IMR-90 (cell line): Measurements from ENCODE around the gene SCYL3. TPM values are rescaled to one million over a fixed set of nuclear protein-coding genes. Genes with fewer than 3 reads are reported as not detected.

Experiments used
- ATAC-seq: fragments of 200-7000 bp; cut with Tn5 transposase; 2 replicates; pipeline ENCODE4 v1.9.1; 2020; ENCODE audit warnings: low read depth, mild to moderate bottlenecking, moderate library complexity
- BruUV-seq: library from RNA; stranded (reverse); fragments of 400-500 nt; replicated peaks from 2 replicates; lab custom pipeline; 2021; lab: Mats Ljungman, UMichigan
- CTCF ChIA-PET: fragments of 300-600 bp; formaldehyde crosslinking; extraction: SDS; loops from one replicate; lab custom pipeline; 2021; ENCODE audit warnings: antibody characterized with exemption; lab: Yijun Ruan, JAX
- POLR2A ChIA-PET: fragments of 300-600 bp; sonication (Branson Sonifier 250); formaldehyde crosslinking; loops from one replicate; lab custom pipeline; 2022; ENCODE audit warnings: antibody characterized with exemption; ENCODE audit not compliant: unreplicated experiment; lab: Charles Lee
- DNase-seq: peaks from one replicate; pipeline ENCODE4 v3.0.0; 2013
- H2AFZ ChIP-seq: replicated peaks from 2 replicates; pipeline ENCODE3; 2013; ENCODE audit warnings: low read length, mild to moderate bottlenecking; ENCODE audit not compliant: poor library complexity
- H2AK5ac ChIP-seq: 2 replicates; pipeline ENCODE4 v1.6.1; 2013; ENCODE audit warnings: low read depth, low read length, inconsistent platforms
- H2AK9ac ChIP-seq: replicated peaks from 2 replicates; pipeline ENCODE3; 2013; ENCODE audit warnings: mild to moderate bottlenecking, low read depth, low read length, moderate library complexity; ENCODE audit not compliant: poor library complexity
- H2BK120ac ChIP-seq: 2 replicates; pipeline ENCODE4 v1.6.1; 2013; ENCODE audit warnings: low read depth, low read length, inconsistent platforms
- H2BK15ac ChIP-seq: 3 replicates; pipeline ENCODE4 v1.6.1; 2013; ENCODE audit warnings: low read depth, low read length, inconsistent platforms
- H2BK20ac ChIP-seq: 2 replicates; pipeline ENCODE4 v1.6.1; 2013; ENCODE audit warnings: low read depth, mild to moderate bottlenecking, inconsistent platforms, low read length, moderate library complexity
- H2BK5ac ChIP-seq: 2 replicates; pipeline ENCODE4 v1.6.1; 2013; ENCODE audit warnings: mild to moderate bottlenecking, low read depth, low read length, inconsistent platforms; ENCODE audit not compliant: poor library complexity, severe bottlenecking
- H3K14ac ChIP-seq: replicated peaks from 2 replicates; pipeline ENCODE4 v1.6.1; 2013; ENCODE audit warnings: low read depth, low read length, inconsistent platforms
- H3K18ac ChIP-seq: 2 replicates; pipeline ENCODE4 v1.6.1; 2013; ENCODE audit warnings: low read depth, low read length, control low read depth
- H3K23ac ChIP-seq: 2 replicates; pipeline ENCODE4 v1.6.1; 2013; ENCODE audit warnings: low read depth, low read length, inconsistent platforms
- H3K27ac ChIP-seq: 2 replicates; pipeline ENCODE4 v1.5.1; 2013; ENCODE audit warnings: mild to moderate bottlenecking, control low read depth, low read length; ENCODE audit not compliant: insufficient read depth
- H3K27me3 ChIP-seq: 2 replicates; pipeline ENCODE4 v1.6.1; 2013; ENCODE audit warnings: low read length; ENCODE audit not compliant: control insufficient read depth, insufficient read depth
- H3K36me3 ChIP-seq: 2 replicates; pipeline ENCODE4 v1.6.1; 2013; ENCODE audit warnings: low read length, mixed read lengths; ENCODE audit not compliant: control insufficient read depth, insufficient read depth
- H3K4ac ChIP-seq: 2 replicates; pipeline ENCODE4 v1.6.1; 2013; ENCODE audit warnings: low read depth, low read length, inconsistent platforms
- H3K4me1 ChIP-seq: 2 replicates; pipeline ENCODE4 v1.6.1; 2013; ENCODE audit warnings: low read length, mixed read lengths; ENCODE audit not compliant: control insufficient read depth, insufficient read depth
- H3K4me2 ChIP-seq: 2 replicates; pipeline ENCODE4 v1.6.1; 2013; ENCODE audit warnings: low read depth, mild to moderate bottlenecking, control low read depth, low read length, moderate library complexity
- H3K4me3 ChIP-seq: 2 replicates; pipeline ENCODE4 v1.5.1; 2013; ENCODE audit warnings: low read depth, mild to moderate bottlenecking, control low read depth, low read length, moderate library complexity; ENCODE audit not compliant: insufficient read depth
- H3K56ac ChIP-seq: 2 replicates; pipeline ENCODE4 v1.6.1; 2013; ENCODE audit warnings: low read length, inconsistent platforms; ENCODE audit not compliant: insufficient read depth; ENCODE audit errors: extremely low read depth
- H3K79me1 ChIP-seq, 2 experiments: 2 replicates each; pipeline ENCODE4 v1.6.1; 2013; ENCODE audit warnings: low read length in 2 of 2, inconsistent platforms in 1 of 2, low read depth in 1 of 2
- H3K9ac ChIP-seq: 2 replicates; pipeline ENCODE4 v1.6.1; 2013; ENCODE audit warnings: low read depth, low read length, control low read depth
- H3K9me1 ChIP-seq: 2 replicates; pipeline ENCODE4 v1.6.1; 2013; ENCODE audit warnings: low read length, inconsistent platforms; ENCODE audit not compliant: insufficient read depth
- H3K9me3 ChIP-seq: 2 replicates; pipeline ENCODE4 v1.6.1; 2013; ENCODE audit warnings: low read length; ENCODE audit not compliant: control insufficient read depth, insufficient read depth
- H4K20me1 ChIP-seq: 2 replicates; pipeline ENCODE4 v1.6.1; 2013; ENCODE audit warnings: low read length, inconsistent platforms; ENCODE audit not compliant: insufficient read depth
- H4K5ac ChIP-seq: 2 replicates; pipeline ENCODE4 v1.6.1; 2013; ENCODE audit warnings: mild to moderate bottlenecking, low read depth, low read length, control low read depth
- H4K8ac ChIP-seq, 2 experiments: 2 replicates each; pipeline ENCODE4 v1.6.1; 2013; ENCODE audit warnings: low read depth in 2 of 2, low read length in 2 of 2, control low read depth in 1 of 2, inconsistent platforms in 1 of 2
- H4K91ac ChIP-seq: 2 replicates; pipeline ENCODE4 v1.6.1; 2013; ENCODE audit warnings: low read depth, low read length, inconsistent platforms; ENCODE audit not compliant: insufficient read depth
- CEBPB ChIP-seq: IDR thresholded peaks from 2 replicates; pipeline ENCODE4 v1.6.1; 2012; ENCODE audit warnings: low read depth, low read length, improper control_type of control experiment
- FOS ChIP-seq: fragments of 150-350 bp; IDR thresholded peaks from 2 replicates; pipeline ENCODE4 v1.6.1; 2016; ENCODE audit warnings: low read depth, low read length
- MAFK ChIP-seq: IDR thresholded peaks from 2 replicates; pipeline ENCODE4 v1.6.1; 2012; ENCODE audit warnings: low read depth, low read length, improper control_type of control experiment
- WGBS, 2 experiments: methylation state at CpG; one replicate each; pipeline versions ENCODE4 v1.1.5 to v1.1.7; 2013; ENCODE audit warnings: missing lambda C conversion rate in 2 of 2; ENCODE audit not compliant: insufficient read length in 1 of 2; ENCODE audit errors: extremely low coverage in 2 of 2; 5-methylcytosine and 5-hydroxymethylcytosine counted together
- dilution Hi-C: fragments of 300-500 bp; cut with HindIII; formaldehyde crosslinking; loops from one replicate; pipeline ENCODE4 v1.14.3; 2018; ENCODE audit warnings: low sequenced_read_pairs; ENCODE audit not compliant: unreplicated experiment
- in situ Hi-C: fragments of 300-500 bp; cut with MboI; formaldehyde crosslinking; loops from 3 replicates; pipeline ENCODE4 v1.14.3; 2019; ENCODE audit warnings: low sequenced_read_pairs, inconsistent platforms, mixed read lengths
- intact Hi-C: fragments of 100-400 bp; cut with micrococcal nuclease; formaldehyde crosslinking; loops from 2 replicates; pipeline ENCODE4 v1.10.0; 2022
- polyA plus RNA-seq, 3 experiments: library from polyadenylated mRNA; depleted of rRNA; stranded (reverse); fragments of >200 nt; gene quantifications; 2 replicates each; pipeline ENCODE4 v1.2.3, GENCODE V29; 2012; ENCODE audit warnings: low replicate concordance in 1 of 3
- total RNA-seq: library from RNA; depleted of rRNA; stranded (reverse); fragments of >200 nt; gene quantifications from 2 replicates; pipeline ENCODE4 v1.2.3, GENCODE V29; 2012

SCYL3 gene
- total and polyA plus RNA-seq, 2 of the 4 experiments (the other 2 are of a cell fraction) = 3.9 to 8.4 TPM

GRCh38 chr1:169914531-169914930, 20.8 kb upstream of the SCYL3 start:
- H3K4me3 ChIP-seq = no peak overlapping the region
- in situ Hi-C loops = loop anchor here (10.0 kb wide), 1 partner anchor 1010 kb away; no protein-coding TSS in a partner anchor
- TF ChIP-seq CEBPB (no peak), FOS (0 out of 2 replicates have a peak, but pooled peaks have one; percentile 17), MAFK (peak; percentile 22; the same call in 1 of the 2 replicates)
- H3K4ac ChIP-seq = no peak overlapping the region
- H4K8ac ChIP-seq = no peak overlapping the region
- intact Hi-C loops = no loop called here
- no peak overlapping the region for H3K18ac ChIP-seq
- no peak overlapping the region for H2AK5ac ChIP-seq
- no peak overlapping the region for H3K4me2 ChIP-seq
- ChIA-PET CTCF (no interaction called here), POLR2A (no interaction called here)
- no peak overlapping the region for H3K27ac ChIP-seq
- no peak overlapping the region for H2AK9ac ChIP-seq
- H3K27me3 ChIP-seq = no peaks in the 10 kb centered on the region
- H3K9me1 ChIP-seq = no peaks in the 10 kb centered on the region
- H3K14ac ChIP-seq = no peak overlapping the region
- no peak overlapping the region for H2BK20ac ChIP-seq
- H3K9ac ChIP-seq = no peak overlapping the region
- no peak overlapping the region for H3K23ac ChIP-seq
- no peaks in the 10 kb centered on the region for H3K79me1 ChIP-seq
- no peak overlapping the region for H4K5ac ChIP-seq
- DNase-seq (peak; percentile 65), ATAC-seq (peak; percentile 24; the same call in 1 of the 2 replicates)
- WGBS, 2 experiments = no CpG with 5 or more reads among the region's 3 CpGs
- no peaks in the 10 kb centered on the region for H3K9me3 ChIP-seq
- H2AFZ ChIP-seq = no peak overlapping the region
- dilution Hi-C loops = no loop called here
- H3K56ac ChIP-seq = no peak overlapping the region
- H4K20me1 ChIP-seq = no peaks in the 10 kb centered on the region
- H3K36me3 ChIP-seq = no peaks in the 10 kb centered on the region
- H2BK15ac ChIP-seq = no peak overlapping the region
- peaks cover 3% of the 10 kb centered on the region; the same call in 1 of the 2 replicates for H3K4me1 ChIP-seq
- no peak overlapping the region for H2BK5ac ChIP-seq
- no peak overlapping the region for H2BK120ac ChIP-seq
- no TSS peak for BruUV-seq
- no peak overlapping the region for H4K91ac ChIP-seq
